K562 (cell line): Measurements from ENCODE around the gene DOK1. TPM values are rescaled to one million over a fixed set of nuclear protein-coding genes. Genes with fewer than 3 reads are reported as not detected.

Experiments
- ATAC-seq: fragments of 200-7000 bp; cut with Tn5 transposase; 3 replicates; pipeline ENCODE4 v1.9.1; 2020; ENCODE audit warnings: moderate library complexity
- BruUV-seq: library from RNA; stranded (reverse); fragments of 400-500 nt; replicated peaks from 2 replicates; lab custom pipeline; 2021; lab: Mats Ljungman, UMichigan
- CTCF ChIA-PET: fragments of 300-600 bp; formaldehyde crosslinking; extraction: SDS; loops from one replicate; lab custom pipeline; 2021; ENCODE audit warnings: low intra/inter-chr PET ratio; lab: Yijun Ruan, JAX
- POLR2A ChIA-PET: fragments of 300-600, 350-650 bp; sonication (Branson Sonifier 250); formaldehyde crosslinking; extraction: SDS; loops from one replicate; lab custom pipeline; 2021; ENCODE audit warnings: antibody characterized with exemption, inconsistent platforms; lab: Yijun Ruan, JAX
- DNase-seq, 4 experiments: peaks; one replicate each; pipeline versions ENCODE4 v3.0.0 to v3.0.0-alpha.2; 2011 to 2018; ENCODE audit warnings: low spot score in 3 of 4, mixed read lengths in 3 of 4; ENCODE audit errors: extremely low read depth in 1 of 4
- FAIRE-seq: peaks from 2 replicates; lab custom pipeline; 2011; peaks lifted over from hg19 to GRCh38; lab: Jason Lieb, UNC
- H2AFZ ChIP-seq: 2 replicates; pipeline ENCODE4 v1.6.0; 2011; ENCODE audit warnings: low read depth, low read length, control low read depth, inconsistent platforms
- H3K27ac ChIP-seq: fragments of 200-600 bp; 3 replicates; pipeline ENCODE4 v1.8.0; 2011; ENCODE audit warnings: low read depth, mild to moderate bottlenecking, control low read depth, inconsistent platforms, low read length, moderate library complexity, mixed read lengths; ENCODE audit errors: extremely low read depth
- H3K27me3 ChIP-seq, 2 experiments: fragments of 300-600 bp in 1 of 2; 2 replicates in 1 of 2; 3 replicates in 1 of 2; pipeline versions ENCODE4 v1.6.0 to v1.8.0; 2011; ENCODE audit warnings: inconsistent platforms in 2 of 2, low read length in 2 of 2, mild to moderate bottlenecking in 1 of 2, mixed read lengths in 1 of 2, moderate library complexity in 1 of 2; ENCODE audit not compliant: control insufficient read depth in 2 of 2, insufficient read depth in 2 of 2
- H3K36me3 ChIP-seq: fragments of 300-600 bp; 3 replicates; pipeline ENCODE4 v1.8.0; 2011; ENCODE audit warnings: mild to moderate bottlenecking, low read length, inconsistent platforms; ENCODE audit not compliant: control insufficient read depth, insufficient read depth
- H3K4me1 ChIP-seq, 2 experiments: fragments of 200-600 bp in 1 of 2; replicated peaks in 1 of 2; 2 replicates in 1 of 2; 3 replicates in 1 of 2; pipeline versions ENCODE4 v1.5.1 to v1.8.0; 2011; ENCODE audit warnings: inconsistent platforms in 2 of 2, low read length in 2 of 2, mild to moderate bottlenecking in 1 of 2, mixed read lengths in 1 of 2, moderate library complexity in 1 of 2; ENCODE audit not compliant: control insufficient read depth in 2 of 2, insufficient read depth in 2 of 2
- H3K4me2 ChIP-seq: 2 replicates; pipeline ENCODE4 v1.6.1; 2011; ENCODE audit warnings: low read length, control low read depth, inconsistent platforms, mixed read lengths; ENCODE audit not compliant: insufficient read depth
- H3K4me3 ChIP-seq: fragments of 200-600 bp; sonication (generic), shearing (Covaris generic); 2 replicates; pipeline ENCODE4 v1.5.1; 2016; ENCODE audit warnings: control low read depth, inconsistent platforms
- H3K79me2 ChIP-seq: fragments of 200-600 bp; 3 replicates; pipeline ENCODE4 v1.8.0; 2011; ENCODE audit warnings: low read length, inconsistent platforms; ENCODE audit not compliant: control insufficient read depth, insufficient read depth
- H3K9ac ChIP-seq, 2 experiments: 2 replicates each; pipeline versions ENCODE4 v1.6.0 to v1.6.1; 2011; ENCODE audit warnings: low read depth in 2 of 2, low read length in 2 of 2, control low read depth in 1 of 2, inconsistent platforms in 1 of 2, mild to moderate bottlenecking in 1 of 2, mixed read lengths in 1 of 2; ENCODE audit not compliant: insufficient read depth in 1 of 2
- H3K9me1 ChIP-seq: one replicate; pipeline ENCODE4 v1.6.0; 2011; ENCODE audit warnings: inconsistent platforms, mild to moderate bottlenecking, low read length, moderate library complexity; ENCODE audit not compliant: control insufficient read depth, insufficient read depth
- H3K9me3 ChIP-seq: replicated peaks from 2 replicates; pipeline ENCODE4 v1.5.1; 2011; ENCODE audit warnings: low read depth, low read length, inconsistent platforms; ENCODE audit not compliant: control insufficient read depth, insufficient read depth
- H4K20me1 ChIP-seq: replicated peaks from 2 replicates; pipeline ENCODE4 v1.6.1; 2011; ENCODE audit warnings: low read length, inconsistent platforms, mixed read lengths; ENCODE audit not compliant: control insufficient read depth, insufficient read depth
- ARID4B ChIP-seq: sonication (generic); formaldehyde crosslinking; IDR thresholded peaks from 2 replicates; pipeline ENCODE4 v1.8.0; 2022; ENCODE audit warnings: mild to moderate bottlenecking, missing genetic modification reagents
- FOSL1 ChIP-seq: fragments of 200-800 bp; sonication (Bioruptor generic); conservative IDR thresholded peaks from 2 replicates; pipeline ENCODE4 v1.6.1; 2016; ENCODE audit warnings: missing genetic modification characterization, missing compliant biosample characterization
- HDAC2 ChIP-seq: fragments of 450-650 bp; IDR thresholded peaks from 2 replicates; pipeline ENCODE4 v1.6.1; 2016; ENCODE audit warnings: mild to moderate bottlenecking
- HMGN3 ChIP-seq: IDR thresholded peaks from 2 replicates; pipeline ENCODE4 v1.6.1; 2011; ENCODE audit warnings: borderline replicate concordance, low read depth, mild to moderate bottlenecking, mixed read lengths, low read length; ENCODE audit not compliant: insufficient read length; ENCODE audit errors: extremely low read depth
- JUNB ChIP-seq: fragments of 450-650 bp; formaldehyde crosslinking; conservative IDR thresholded peaks from 2 replicates; pipeline ENCODE4 v1.4.0; 2020; ENCODE audit warnings: mild to moderate bottlenecking
- MCM5 ChIP-seq: fragments of 450-650 bp; IDR thresholded peaks from 2 replicates; pipeline ENCODE4 v1.6.1; 2016; ENCODE audit warnings: low read depth
- TARDBP ChIP-seq: fragments of 450-650 bp; IDR thresholded peaks from 2 replicates; pipeline ENCODE4 v1.6.1; 2016
- WHSC1 ChIP-seq: IDR thresholded peaks from one replicate; pipeline ENCODE4 v1.6.1; 2012; ENCODE audit warnings: low read length, control low read depth, inconsistent platforms
- ZFP1 ChIP-seq: fragments of 450-650 bp; formaldehyde crosslinking; IDR thresholded peaks from 2 replicates; pipeline ENCODE4 v1.4.0; 2020; ENCODE audit warnings: mild to moderate bottlenecking, mixed read lengths
- ZNF586 ChIP-seq: fragments of 450-650 bp; formaldehyde crosslinking; conservative IDR thresholded peaks from 2 replicates; pipeline ENCODE4 v1.4.0; 2020; ENCODE audit warnings: mild to moderate bottlenecking, moderate library complexity
- WGBS: fragments of 100-300 bp; shearing (Covaris generic); methylation state at CpG from one replicate; pipeline ENCODE4 v1.1.6; 2016; ENCODE audit warnings: low coverage, mixed read lengths; ENCODE audit not compliant: insufficient coverage; ENCODE audit errors: missing lambda C conversion rate; 5-methylcytosine and 5-hydroxymethylcytosine counted together
- in situ Hi-C: fragments of 300-500 bp; cut with MboI; formaldehyde crosslinking; loops from 4 replicates; pipeline ENCODE4 v1.15.0; 2018; ENCODE audit warnings: inconsistent platforms, mixed read lengths
- intact Hi-C: fragments of 100-400 bp; cut with micrococcal nuclease; formaldehyde crosslinking; loops from 2 replicates; pipeline ENCODE4 v1.14.2; 2022
- polyA plus RNA-seq, 8 experiments: library from polyadenylated mRNA; depleted of rRNA in 4 of 8; stranded (reverse) in 5 of 8; unstranded in 3 of 8; fragments of >200 nt; fragmentation: Nextera tagmentation in 2 of 8; fragmentation: Illumina TruSeq in 1 of 8; extraction: Ambion mirVana in 2 of 8; extraction: Trizol in 1 of 8; gene quantifications; 2 replicates each; pipeline versions ENCODE4 v1.2.1 to v1.2.3, GENCODE V29; 2011 to 2014; ENCODE audit warnings: inconsistent platforms in 1 of 8, missing spikeins in 1 of 8
- total RNA-seq, 7 experiments: library from RNA; depleted of rRNA in 6 of 7; stranded (reverse); fragments of >200 nt in 6 of 7; fragmentation: Illumina TruSeq in 2 of 7; extraction: Trizol in 2 of 7; gene quantifications; 2 replicates each; pipeline versions ENCODE4 v1.2.1 to v1.2.3, GENCODE V29; 2011 to 2021; ENCODE audit warnings: low replicate concordance in 1 of 7

DOK1 gene
- total and polyA plus RNA-seq, 9 of the 15 experiments (the other 6 are each of a cell fraction or from before 2014, with no cell fraction given), result 0.59 to 36.4 (median 16.1) TPM

- peak overlapping the region in 1 of 2 experiments; percentile 81; a peak in 1 of 4 replicates for H3K9ac ChIP-seq
- BruUV-seq, result no TSS peak
- TF ChIP-seq ARID4B (CRISPR knock-in tag), result no peak
- TF ChIP-seq JUNB (CRISPR knock-in tag), result no peak
- TF ChIP-seq ZFP1 (CRISPR knock-in tag), result no peak
- no peak for TF ChIP-seq HDAC2
- no peak for TF ChIP-seq WHSC1
- TF ChIP-seq TARDBP, result no peak
- no peak for TF ChIP-seq HMGN3
- TF ChIP-seq MCM5, result no peak
- TF ChIP-seq FOSL1, result no peak
- no peak for TF ChIP-seq ZNF586
Observed at GRCh38 chr2:74559912-74560311, 5.4 kb downstream of the DOK1 start.

More at GRCh38 chr2:74559912-74560311, 5.4 kb downstream of the DOK1 start:
- Histone ChIP-seq H3K27me3 (peaks cover 0 to 16% of the 10 kb centered on the region in 2 experiments; a peak in 2 of 5 replicates), H3K4me2 (no peak overlapping the region), H3K9me3 (no peaks in the 10 kb centered on the region), H2AFZ (no peak overlapping the region), H3K4me1 (peaks cover 15 to 27% of the 10 kb centered on the region in 2 experiments; a peak in 4 of 5 replicates), H4K20me1 (no peaks in the 10 kb centered on the region), H3K4me3 (no peak overlapping the region), H3K36me3 (peaks cover 17% of the 10 kb centered on the region; the same call in 1 of the 3 replicates), H3K79me2 (peaks cover 11% of the 10 kb centered on the region; the same call in 2 of the 3 replicates), H3K9me1 (no peaks in the 10 kb centered on the region), H3K27ac (no peak overlapping the region)
- ChIA-PET CTCF (no interaction called here), POLR2A (interaction anchor here (0.5 to 1.5 kb wide), 3 partner anchors 9 to 1191 kb away, joined by 3 to 6 read pairs (median 3); no protein-coding TSS in a partner anchor)
- in situ Hi-C loops (no loop called here), intact Hi-C loops (no loop called here)
- ATAC-seq, result no peak
- no peak for DNase-seq
- no peak for FAIRE-seq
- 25% methylated on average over 4 of the region's 5 CpGs for WGBS
